ENCODE results near the gene CPSF6.
"Not testable (repeated sequence)": the region's sequence is repeated elsewhere in the genome, so short reads cannot be mapped to it uniquely, and the experiment has no call there.

- not testable (repeated sequence) for TF ChIP-seq SUZ12 (IDR thresholded peaks at IDR 0.05; ENCODE audit: extremely low read depth, insufficient read depth, insufficient read length); YY1 (IDR thresholded peaks at IDR 0.05; ENCODE audit: insufficient read depth, insufficient read length); ZNF274 (IDR thresholded peaks at IDR 0.05; ENCODE audit: low read depth, low read length)
Measured at GRCh38 chr12:69316784-69317183, 77.4 kb downstream of the CPSF6 start.

All from NT2/D1 (cell line).